ENCODE measurements around the gene CNN1.
A peak's percentile ranks its signal among the peaks of the same experiment; 100 is the strongest.

The CNN1 gene

GRCh38 chr19:11506101-11506555 lies 32.5 kb upstream of the CNN1 start:
- Histone ChIP-seq H3K27me3 (ENCODE audit: low read depth, low read length) (no peaks in the 10 kb centered on the region), H3K4me2 (ENCODE audit: low read length) (peak overlapping the region; percentile 88), H2AFZ (ENCODE audit: low read depth, low read length) (peak overlapping the region; percentile 4; the same call in 1 of the 2 replicates), H3K4me3 (ENCODE audit: low read length) (peak overlapping the region; percentile 79), H3K9me3 (ENCODE audit: insufficient read depth, low read length) (no peaks in the 10 kb centered on the region), H3K4me1 (ENCODE audit: low read length) (peaks cover 17% of the 10 kb centered on the region), H4K20me1 (ENCODE audit: insufficient read depth, low read length) (no peaks in the 10 kb centered on the region), H3K36me3 (replicated peaks; ENCODE audit: low read depth, low read length) (peaks cover under 1% of the 10 kb centered on the region), H3K27ac (ENCODE audit: low read length) (peak overlapping the region; percentile 44), H3K79me2 (ENCODE audit: low read length) (peaks cover 9% of the 10 kb centered on the region; the same call in 1 of the 2 replicates), H3K9ac (ENCODE audit: low read length) (peak overlapping the region; percentile 57)
- TF ChIP-seq EZH2phosphoT487 (IDR thresholded peaks at IDR 0.05; ENCODE audit: low read depth), result no peak

GRCh38 chr19:11506967-11507366 lies 31.7 kb upstream of the CNN1 start:
- peaks cover 9% of the 10 kb centered on the region; the same call in 1 of the 2 replicates for H3K79me2 ChIP-seq (ENCODE audit: low read length)
- H3K27me3 ChIP-seq (ENCODE audit: low read depth, low read length), result no peaks in the 10 kb centered on the region
- peaks cover 4% of the 10 kb centered on the region for H3K36me3 ChIP-seq (replicated peaks; ENCODE audit: low read depth, low read length)
- H4K20me1 ChIP-seq (ENCODE audit: insufficient read depth, low read length), result no peaks in the 10 kb centered on the region
- no peaks in the 10 kb centered on the region for H3K9me3 ChIP-seq (ENCODE audit: insufficient read depth, low read length)
- peaks cover 17% of the 10 kb centered on the region for H3K4me1 ChIP-seq (ENCODE audit: low read length)
- H2AFZ ChIP-seq (ENCODE audit: low read depth, low read length), result no peak overlapping the region
- no peak overlapping the region for H3K27ac ChIP-seq (ENCODE audit: low read length)
- H3K4me3 ChIP-seq (ENCODE audit: low read length), result peak overlapping the region; percentile 79
- H3K9ac ChIP-seq (ENCODE audit: low read length), result 0 out of 2 replicates have a peak overlapping the region, but pooled peaks have one; percentile 57
- peak overlapping the region; percentile 88 for H3K4me2 ChIP-seq (ENCODE audit: low read length)
- TF ChIP-seq EZH2phosphoT487 (IDR thresholded peaks at IDR 0.05; ENCODE audit: low read depth) (no peak), CTCF (IDR thresholded peaks at IDR 0.05; ENCODE audit: low read depth, low read length) (no peak)

GRCh38 chr19:11507370-11508078 lies 31.1 kb upstream of the CNN1 start:
- Histone ChIP-seq H3K4me3 (ENCODE audit: low read length) (no peak overlapping the region), H3K27me3 (ENCODE audit: low read depth, low read length) (no peaks in the 10 kb centered on the region), H4K20me1 (ENCODE audit: insufficient read depth, low read length) (no peaks in the 10 kb centered on the region), H3K9me3 (ENCODE audit: insufficient read depth, low read length) (no peaks in the 10 kb centered on the region), H3K4me1 (ENCODE audit: low read length) (peaks cover 17% of the 10 kb centered on the region), H3K36me3 (replicated peaks; ENCODE audit: low read depth, low read length) (peaks cover 4% of the 10 kb centered on the region), H3K27ac (ENCODE audit: low read length) (no peak overlapping the region), H3K9ac (ENCODE audit: low read length) (no peak overlapping the region), H3K79me2 (ENCODE audit: low read length) (peaks cover 9% of the 10 kb centered on the region; the same call in 1 of the 2 replicates), H2AFZ (ENCODE audit: low read depth, low read length) (no peak overlapping the region), H3K4me2 (ENCODE audit: low read length) (no peak overlapping the region)
- TF ChIP-seq EZH2phosphoT487 (IDR thresholded peaks at IDR 0.05; ENCODE audit: low read depth) (no peak), CTCF (IDR thresholded peaks at IDR 0.05; ENCODE audit: low read depth, low read length) (no peak)

GRCh38 chr19:11510444-11510843 lies 28.2 kb upstream of the CNN1 start:
- H3K36me3 ChIP-seq (replicated peaks; ENCODE audit: low read depth, low read length), result peaks cover 9% of the 10 kb centered on the region
- no peaks in the 10 kb centered on the region for H3K27me3 ChIP-seq (ENCODE audit: low read depth, low read length)
- no peak overlapping the region for H3K4me3 ChIP-seq (ENCODE audit: low read length)
- H3K27ac ChIP-seq (ENCODE audit: low read length), result no peak overlapping the region
- peaks cover 3% of the 10 kb centered on the region; the same call in 1 of the 2 replicates for H3K79me2 ChIP-seq (ENCODE audit: low read length)
- no peaks in the 10 kb centered on the region for H4K20me1 ChIP-seq (ENCODE audit: insufficient read depth, low read length)
- peaks cover 11% of the 10 kb centered on the region for H3K4me1 ChIP-seq (ENCODE audit: low read length)
- H2AFZ ChIP-seq (ENCODE audit: low read depth, low read length), result no peak overlapping the region
- TF ChIP-seq CTCF (IDR thresholded peaks at IDR 0.05; ENCODE audit: low read depth, low read length) (no peak), EZH2phosphoT487 (IDR thresholded peaks at IDR 0.05; ENCODE audit: low read depth) (no peak)
- H3K9ac ChIP-seq (ENCODE audit: low read length), result no peak overlapping the region
- no peak overlapping the region for H3K4me2 ChIP-seq (ENCODE audit: low read length)
- H3K9me3 ChIP-seq (ENCODE audit: insufficient read depth, low read length), result no peaks in the 10 kb centered on the region

Measured in OCI-LY3 (cell line).